ENCODE data around the gene PEA15. TPM values are rescaled to one million over a fixed set of nuclear protein-coding genes. Genes with fewer than 3 reads are reported as not detected.

PEA15 gene
- total RNA-seq, 2 experiments from 2014 or later = 9.4 to 10.3 TPM

GRCh38 chr1:160158031-160158430 lies 47.2 kb upstream of the PEA15 start:
- no peaks in the 10 kb centered on the region for H3K27me3 ChIP-seq (ENCODE audit: control insufficient read depth in 1 of 2, insufficient read depth in 2 of 2, low read length in 2 of 2)
- Mint-ChIP-seq H3K36me3 (ENCODE audit: low read depth) (no peaks in the 10 kb centered on the region), H3K27ac (no peak overlapping the region), H3K4me3 (no peak overlapping the region), H3K9me3 (no peaks in the 10 kb centered on the region), H3K27me3 (peaks cover under 1% of the 10 kb centered on the region), H3K4me1 (ENCODE audit: low read depth) (no peaks in the 10 kb centered on the region)
- no peaks in the 10 kb centered on the region for H3K36me3 ChIP-seq (ENCODE audit: insufficient read depth, low read length)
- DNase-seq (no peak), ATAC-seq (ENCODE audit: poor library complexity) (no peak)
- CTCF ChIA-PET = no interaction called here
- TF ChIP-seq CTCF (IDR thresholded peaks at IDR 0.05) = no peak
- H3K9me3 ChIP-seq (ENCODE audit: control insufficient read depth in 1 of 2, insufficient read depth in 1 of 2, low read length in 2 of 2) = no peaks in the 10 kb centered on the region
- H3K27ac ChIP-seq (ENCODE audit: low read depth in 1 of 2, low read length in 2 of 2) = no peak overlapping the region
- intact Hi-C loops (cut with DNase I, micrococcal nuclease) = no loop called here
- H3K4me1 ChIP-seq (ENCODE audit: insufficient read depth, low read length) = no peaks in the 10 kb centered on the region
- no peak overlapping the region for H3K4me3 ChIP-seq (ENCODE audit: low read length)
- POLR2A ChIA-PET = no interaction called here

- Histone ChIP-seq H3K4me1 (ENCODE audit: insufficient read depth, low read length) (no peaks in the 10 kb centered on the region), H3K27ac (ENCODE audit: low read depth in 1 of 2, low read length in 2 of 2) (no peak overlapping the region), H3K4me3 (ENCODE audit: low read length) (no peak overlapping the region), H3K9me3 (ENCODE audit: control insufficient read depth in 1 of 2, insufficient read depth in 1 of 2, low read length in 2 of 2) (no peaks in the 10 kb centered on the region), H3K36me3 (ENCODE audit: insufficient read depth, low read length) (no peaks in the 10 kb centered on the region), H3K27me3 (ENCODE audit: control insufficient read depth in 1 of 2, insufficient read depth in 2 of 2, low read length in 2 of 2) (no peaks in the 10 kb centered on the region)
- H3K4me3 Mint-ChIP-seq = no peak overlapping the region
- DNase-seq = no peak
- POLR2A ChIA-PET = no interaction called here
- H3K27me3 Mint-ChIP-seq = peaks cover 5% of the 10 kb centered on the region
- ATAC-seq (ENCODE audit: poor library complexity) = no peak
- CTCF ChIA-PET = no interaction called here
- H3K27ac Mint-ChIP-seq = no peak overlapping the region
- intact Hi-C loops (cut with DNase I, micrococcal nuclease) = no loop called here
- H3K36me3 Mint-ChIP-seq (ENCODE audit: low read depth) = no peaks in the 10 kb centered on the region
- no peak for TF ChIP-seq CTCF (IDR thresholded peaks at IDR 0.05)
- no peaks in the 10 kb centered on the region for H3K9me3 Mint-ChIP-seq
- no peaks in the 10 kb centered on the region for H3K4me1 Mint-ChIP-seq (ENCODE audit: low read depth)
Measured at GRCh38 chr1:160158534-160158933, 46.6 kb upstream of the PEA15 start.

- no peak for ATAC-seq (ENCODE audit: poor library complexity)
- no peaks in the 10 kb centered on the region for H3K9me3 ChIP-seq (ENCODE audit: control insufficient read depth in 1 of 2, insufficient read depth in 1 of 2, low read length in 2 of 2)
- intact Hi-C loops (cut with DNase I, micrococcal nuclease) = no loop called here
- Mint-ChIP-seq H3K36me3 (ENCODE audit: low read depth) (no peaks in the 10 kb centered on the region), H3K27me3 (peaks cover 16% of the 10 kb centered on the region), H3K4me1 (ENCODE audit: low read depth) (no peaks in the 10 kb centered on the region), H3K27ac (no peak overlapping the region), H3K9me3 (no peaks in the 10 kb centered on the region), H3K4me3 (no peak overlapping the region)
- no peaks in the 10 kb centered on the region for H3K36me3 ChIP-seq (ENCODE audit: insufficient read depth, low read length)
- H3K27ac ChIP-seq (ENCODE audit: low read depth in 1 of 2, low read length in 2 of 2) = no peak overlapping the region
- ChIA-PET POLR2A (no interaction called here), CTCF (no interaction called here)
- H3K4me3 ChIP-seq (ENCODE audit: low read length) = no peak overlapping the region
- DNase-seq = no peak
- H3K27me3 ChIP-seq (ENCODE audit: control insufficient read depth in 1 of 2, insufficient read depth in 2 of 2, low read length in 2 of 2) = no peaks in the 10 kb centered on the region
- no peak for TF ChIP-seq CTCF (IDR thresholded peaks at IDR 0.05)
- no peaks in the 10 kb centered on the region for H3K4me1 ChIP-seq (ENCODE audit: insufficient read depth, low read length)
Measured at GRCh38 chr1:160159846-160160245, 45.3 kb upstream of the PEA15 start.

Measured in CD4-positive, alpha-beta T cell (primary cell).